ENCODE measurements around the gene GIPC3.

DNA sequence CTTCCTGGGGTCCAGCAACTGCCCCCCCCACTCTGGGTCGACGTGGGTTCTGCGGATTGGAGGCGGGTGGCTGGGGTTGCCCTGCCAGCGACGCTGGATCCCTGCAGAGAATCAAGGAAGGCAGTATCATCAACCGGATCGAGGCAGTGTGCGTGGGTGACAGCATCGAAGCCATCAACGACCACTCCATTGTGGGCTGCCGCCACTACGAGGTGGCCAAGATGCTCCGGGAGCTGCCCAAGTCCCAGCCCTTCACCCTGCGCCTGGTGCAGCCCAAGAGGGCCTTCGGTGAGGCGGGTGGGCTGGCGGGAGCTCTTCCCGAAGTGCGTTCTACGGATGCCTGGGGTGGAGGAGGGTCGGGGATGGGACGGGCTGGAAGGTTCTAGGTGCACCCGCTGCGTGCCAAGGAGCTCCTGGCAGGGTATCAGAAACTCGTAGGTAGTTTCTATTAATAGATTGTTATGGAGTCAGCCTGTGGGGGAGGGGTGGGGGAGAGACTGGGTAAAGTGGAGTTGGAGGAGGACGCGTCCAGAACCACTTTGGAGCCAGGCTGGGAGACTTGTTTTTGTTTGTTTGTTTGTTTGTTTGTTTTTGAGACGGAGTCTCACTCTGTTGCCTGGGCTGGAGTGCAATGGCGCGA, 1.5 kb downstream of the GIPC3 start:
- TF ChIP-seq EP300 (IDR thresholded peaks at IDR 0.05), result no peak
- TF ChIP-seq POLR2A (IDR thresholded peaks at IDR 0.05), result no peak
- TF ChIP-seq, protein P1, sequence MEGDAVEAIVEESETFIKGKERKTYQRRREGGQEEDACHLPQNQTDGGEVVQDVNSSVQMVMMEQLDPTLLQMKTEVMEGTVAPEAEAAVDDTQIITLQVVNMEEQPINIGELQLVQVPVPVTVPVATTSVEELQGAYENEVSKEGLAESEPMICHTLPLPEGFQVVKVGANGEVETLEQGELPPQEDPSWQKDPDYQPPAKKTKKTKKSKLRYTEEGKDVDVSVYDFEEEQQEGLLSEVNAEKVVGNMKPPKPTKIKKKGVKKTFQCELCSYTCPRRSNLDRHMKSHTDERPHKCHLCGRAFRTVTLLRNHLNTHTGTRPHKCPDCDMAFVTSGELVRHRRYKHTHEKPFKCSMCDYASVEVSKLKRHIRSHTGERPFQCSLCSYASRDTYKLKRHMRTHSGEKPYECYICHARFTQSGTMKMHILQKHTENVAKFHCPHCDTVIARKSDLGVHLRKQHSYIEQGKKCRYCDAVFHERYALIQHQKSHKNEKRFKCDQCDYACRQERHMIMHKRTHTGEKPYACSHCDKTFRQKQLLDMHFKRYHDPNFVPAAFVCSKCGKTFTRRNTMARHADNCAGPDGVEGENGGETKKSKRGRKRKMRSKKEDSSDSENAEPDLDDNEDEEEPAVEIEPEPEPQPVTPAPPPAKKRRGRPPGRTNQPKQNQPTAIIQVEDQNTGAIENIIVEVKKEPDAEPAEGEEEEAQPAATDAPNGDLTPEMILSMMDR (IDR thresholded peaks at IDR 0.05), result no peak
